MM.1S (cell line): ENCODE results near the gene PRKCH.

Experiments used
- DNase-seq: peaks from one replicate; pipeline ENCODE4 v3.0.0-alpha.2; 2015
- H2AFZ ChIP-seq: fragments of 300-600 bp; sonication (generic); 2 replicates; pipeline ENCODE4 v1.6.0; 2016; ENCODE audit warnings: antibody characterized with exemption, low read length
- H3F3A ChIP-seq: fragments of 300-600 bp; sonication (generic); 2 replicates; pipeline ENCODE4 v1.6.1; 2016; ENCODE audit warnings: mild to moderate bottlenecking, antibody characterized with exemption, low read length, moderate library complexity, mixed read lengths; ENCODE audit not compliant: insufficient read depth
- H3K27ac ChIP-seq: fragments of 300-600 bp; sonication (generic); 2 replicates; pipeline ENCODE4 v1.5.1; 2016; ENCODE audit warnings: mild to moderate bottlenecking, low read length
- H3K27me3 ChIP-seq: fragments of 300-600 bp; sonication (generic); replicated peaks from 2 replicates; pipeline ENCODE4 v1.6.0; 2016; ENCODE audit warnings: low read length; ENCODE audit not compliant: insufficient read depth
- H3K36me3 ChIP-seq: fragments of 300-600 bp; sonication (generic); replicated peaks from 2 replicates; pipeline ENCODE4 v1.6.1; 2016; ENCODE audit warnings: mild to moderate bottlenecking, low read length, mixed read lengths; ENCODE audit not compliant: insufficient read depth
- H3K4me1 ChIP-seq: fragments of 300-600 bp; sonication (generic); 2 replicates; pipeline ENCODE4 v1.6.1; 2016; ENCODE audit warnings: low read length, mixed read lengths
- H3K4me2 ChIP-seq: fragments of 300-600 bp; sonication (generic); 2 replicates; pipeline ENCODE4 v1.6.0; 2016; ENCODE audit warnings: low read depth, low read length
- H3K4me3 ChIP-seq: fragments of 300-600 bp; sonication (generic); 2 replicates; pipeline ENCODE4 v1.5.1; 2016; ENCODE audit warnings: low read length, mixed read lengths
- H3K79me2 ChIP-seq: fragments of 300-600 bp; sonication (generic); 2 replicates; pipeline ENCODE4 v1.6.1; 2016; ENCODE audit warnings: mixed run types, low read length, mixed read lengths
- H3K9ac ChIP-seq: fragments of 300-600 bp; sonication (generic); 2 replicates; pipeline ENCODE4 v1.6.1; 2016; ENCODE audit warnings: low read length, mixed read lengths
- H3K9me2 ChIP-seq: fragments of 300-600 bp; sonication (generic); replicated peaks from 2 replicates; pipeline ENCODE4 v1.6.1; 2016; ENCODE audit warnings: mild to moderate bottlenecking, low read length, mixed read lengths; ENCODE audit not compliant: insufficient read depth
- H3K9me3 ChIP-seq: fragments of 300-600 bp; sonication (generic); replicated peaks from 2 replicates; pipeline ENCODE4 v1.6.1; 2016; ENCODE audit warnings: mild to moderate bottlenecking, low read length, mixed read lengths; ENCODE audit not compliant: insufficient read depth
- H4K20me1 ChIP-seq: fragments of 300-600 bp; sonication (generic); 2 replicates; pipeline ENCODE4 v1.6.1; 2016; ENCODE audit warnings: mild to moderate bottlenecking, low read length, moderate library complexity, mixed read lengths; ENCODE audit not compliant: insufficient read depth
- CTCF ChIP-seq: fragments of 300-600 bp; sonication (generic); IDR thresholded peaks from 2 replicates; pipeline ENCODE4 v1.5.1; 2016; ENCODE audit warnings: antibody characterized with exemption, low read length, mixed read lengths
- EZH2 ChIP-seq: fragments of 300-600 bp; sonication (generic); optimal IDR thresholded peaks from 2 replicates; pipeline ENCODE3; 2017; ENCODE audit warnings: low read depth, mild to moderate bottlenecking, antibody characterized with exemption, low read length, mixed read lengths
- EZH2phosphoT487 ChIP-seq: fragments of 300-600 bp; sonication (generic); IDR thresholded peaks from 2 replicates; pipeline ENCODE4 v1.6.1; 2018; ENCODE audit warnings: antibody characterized with exemption, low read length

Gene PRKCH

GRCh38 chr14:61285364-61285763 lies 36.0 kb upstream of the PRKCH start:
- Histone ChIP-seq H4K20me1 (no peaks in the 10 kb centered on the region), H2AFZ (no peak overlapping the region), H3K4me2 (no peak overlapping the region), H3K9ac (no peak overlapping the region), H3K4me3 (no peak overlapping the region), H3K9me2 (no peaks in the 10 kb centered on the region), H3F3A (no peaks in the 10 kb centered on the region), H3K79me2 (no peaks in the 10 kb centered on the region), H3K9me3 (no peaks in the 10 kb centered on the region), H3K36me3 (no peaks in the 10 kb centered on the region), H3K27ac (no peak overlapping the region), H3K4me1 (no peaks in the 10 kb centered on the region), H3K27me3 (no peaks in the 10 kb centered on the region)
- TF ChIP-seq CTCF (no peak), EZH2phosphoT487 (no peak), EZH2 (no peak)
- no peak for DNase-seq

- no peak overlapping the region for H2AFZ ChIP-seq
- H3K27ac ChIP-seq, result no peak overlapping the region
- H3K9me3 ChIP-seq, result no peaks in the 10 kb centered on the region
- no peaks in the 10 kb centered on the region for H3K27me3 ChIP-seq
- no peak for TF ChIP-seq EZH2phosphoT487
- no peak for TF ChIP-seq CTCF
- no peak for TF ChIP-seq EZH2
- H3K4me2 ChIP-seq, result no peak overlapping the region
- H3K36me3 ChIP-seq, result no peaks in the 10 kb centered on the region
- H3K9me2 ChIP-seq, result no peaks in the 10 kb centered on the region
- no peak for DNase-seq
- no peaks in the 10 kb centered on the region for H4K20me1 ChIP-seq
- H3F3A ChIP-seq, result no peaks in the 10 kb centered on the region
- H3K9ac ChIP-seq, result no peak overlapping the region
- H3K79me2 ChIP-seq, result no peaks in the 10 kb centered on the region
- no peaks in the 10 kb centered on the region for H3K4me1 ChIP-seq
- no peak overlapping the region for H3K4me3 ChIP-seq
These were observed 34.2 kb upstream of the PRKCH start for GRCh38 chr14:61287196-61287595.

GRCh38 chr14:61288228-61288627 lies 33.2 kb upstream of the PRKCH start:
- Histone ChIP-seq H3K9me3 (no peaks in the 10 kb centered on the region), H3K79me2 (no peaks in the 10 kb centered on the region), H3K36me3 (no peaks in the 10 kb centered on the region), H3K27me3 (no peaks in the 10 kb centered on the region), H3F3A (no peaks in the 10 kb centered on the region), H4K20me1 (no peaks in the 10 kb centered on the region), H3K4me3 (no peak overlapping the region), H2AFZ (no peak overlapping the region), H3K4me2 (no peak overlapping the region), H3K4me1 (no peaks in the 10 kb centered on the region), H3K9ac (no peak overlapping the region), H3K9me2 (no peaks in the 10 kb centered on the region), H3K27ac (no peak overlapping the region)
- DNase-seq, result no peak
- TF ChIP-seq EZH2 (no peak), CTCF (no peak), EZH2phosphoT487 (no peak)
